BLaER1 (cell line): ENCODE data around the gene ABLIM2.

Experiments used
- H3K27ac ChIP-seq: shearing (Covaris generic); formaldehyde crosslinking; 2 replicates; pipeline ENCODE4 v1.8.1; 2022
- H3K27me3 ChIP-seq: shearing (Covaris generic); formaldehyde crosslinking; 2 replicates; pipeline ENCODE4 v1.8.1; 2022
- H3K36me3 ChIP-seq: shearing (Covaris generic); formaldehyde crosslinking; 2 replicates; pipeline ENCODE4 v1.8.1; 2022
- H3K4me1 ChIP-seq: shearing (Covaris generic); formaldehyde crosslinking; 2 replicates; pipeline ENCODE4 v1.8.1; 2022
- H3K4me2 ChIP-seq: shearing (Covaris generic); formaldehyde crosslinking; 2 replicates; pipeline ENCODE4 v1.8.1; 2022
- H3K4me3 ChIP-seq: shearing (Covaris generic); formaldehyde crosslinking; 2 replicates; pipeline ENCODE4 v1.8.1; 2022
- H3K9ac ChIP-seq: shearing (Covaris generic); formaldehyde crosslinking; 2 replicates; pipeline ENCODE4 v1.8.1; 2022
- H3K9me3 ChIP-seq: shearing (Covaris generic); formaldehyde crosslinking; 2 replicates; pipeline ENCODE4 v1.8.1; 2022
- H4K20me1 ChIP-seq: shearing (Covaris generic); formaldehyde crosslinking; 2 replicates; pipeline ENCODE4 v1.8.1; 2022
- Cebpa-rat ChIP-seq: shearing (Covaris generic); IDR thresholded peaks from 2 replicates; pipeline ENCODE4 v1.8.1; 2022

Gene ABLIM2

GRCh38 chr4:7980036-7980435 is 178.6 kb downstream of the ABLIM2 start:
- peaks cover 2% of the 10 kb centered on the region for H3K4me1 ChIP-seq
- H3K4me2 ChIP-seq: no peak overlapping the region
- H3K9me3 ChIP-seq: no peaks in the 10 kb centered on the region
- no peak overlapping the region for H3K4me3 ChIP-seq
- TF ChIP-seq Cebpa-rat: no peak
- H4K20me1 ChIP-seq: no peaks in the 10 kb centered on the region
- H3K9ac ChIP-seq: no peak overlapping the region
- no peaks in the 10 kb centered on the region for H3K27me3 ChIP-seq
- no peak overlapping the region for H3K27ac ChIP-seq
- no peaks in the 10 kb centered on the region for H3K36me3 ChIP-seq

GRCh38 chr4:7979652-7979968 is 179.0 kb downstream of the ABLIM2 start:
- no peak for TF ChIP-seq Cebpa-rat
- H3K27ac ChIP-seq: no peak overlapping the region
- H3K27me3 ChIP-seq: no peaks in the 10 kb centered on the region
- H3K9ac ChIP-seq: no peak overlapping the region
- H3K36me3 ChIP-seq: no peaks in the 10 kb centered on the region
- H3K9me3 ChIP-seq: no peaks in the 10 kb centered on the region
- no peak overlapping the region for H3K4me2 ChIP-seq
- H3K4me3 ChIP-seq: no peak overlapping the region
- no peaks in the 10 kb centered on the region for H4K20me1 ChIP-seq
- no peaks in the 10 kb centered on the region for H3K4me1 ChIP-seq

- no peak overlapping the region for H3K4me2 ChIP-seq
- H3K9me3 ChIP-seq: no peaks in the 10 kb centered on the region
- H3K4me3 ChIP-seq: no peak overlapping the region
- no peaks in the 10 kb centered on the region for H4K20me1 ChIP-seq
- no peak overlapping the region for H3K9ac ChIP-seq
- TF ChIP-seq Cebpa-rat: no peak
- no peaks in the 10 kb centered on the region for H3K27me3 ChIP-seq
- no peaks in the 10 kb centered on the region for H3K4me1 ChIP-seq
- H3K36me3 ChIP-seq: no peaks in the 10 kb centered on the region
- H3K27ac ChIP-seq: no peak overlapping the region
Measured at GRCh38 chr4:7978907-7979651, 179.5 kb downstream of the ABLIM2 start.

- Histone ChIP-seq H3K27ac (no peak overlapping the region), H3K36me3 (no peaks in the 10 kb centered on the region), H3K4me3 (no peak overlapping the region), H4K20me1 (no peaks in the 10 kb centered on the region), H3K9me3 (no peaks in the 10 kb centered on the region), H3K27me3 (no peaks in the 10 kb centered on the region), H3K4me1 (no peaks in the 10 kb centered on the region), H3K4me2 (no peak overlapping the region), H3K9ac (no peak overlapping the region)
- TF ChIP-seq Cebpa-rat: no peak
Measured at GRCh38 chr4:7978489-7978888, 180.1 kb downstream of the ABLIM2 start.

- TF ChIP-seq Cebpa-rat: no peak
- H3K36me3 ChIP-seq: no peaks in the 10 kb centered on the region
Measured at GRCh38 chr4:7976634-7977033, 182.0 kb downstream of the ABLIM2 start.

GRCh38 chr4:7976025-7976424 is 182.6 kb downstream of the ABLIM2 start:
- Histone ChIP-seq H3K27me3 (no peaks in the 10 kb centered on the region), H3K9ac (no peak overlapping the region), H4K20me1 (no peaks in the 10 kb centered on the region), H3K36me3 (no peaks in the 10 kb centered on the region), H3K4me3 (no peak overlapping the region), H3K4me1 (peaks cover 13% of the 10 kb centered on the region), H3K4me2 (no peak overlapping the region), H3K9me3 (no peaks in the 10 kb centered on the region), H3K27ac (no peak overlapping the region)
- no peak for TF ChIP-seq Cebpa-rat

More at GRCh38 chr4:7976634-7977033, 182.0 kb downstream of the ABLIM2 start:
- H3K9ac ChIP-seq: no peak overlapping the region
- H3K9me3 ChIP-seq: no peaks in the 10 kb centered on the region
- no peak overlapping the region for H3K4me2 ChIP-seq
- no peaks in the 10 kb centered on the region for H4K20me1 ChIP-seq
- H3K27me3 ChIP-seq: no peaks in the 10 kb centered on the region
- peaks cover 7% of the 10 kb centered on the region for H3K4me1 ChIP-seq
- no peak overlapping the region for H3K27ac ChIP-seq
- H3K4me3 ChIP-seq: no peak overlapping the region

GRCh38 chr4:7974425-7974824 is 184.2 kb downstream of the ABLIM2 start:
- H3K4me1 ChIP-seq: peaks cover 29% of the 10 kb centered on the region

GRCh38 chr4:7973545-7973981 is 185.1 kb downstream of the ABLIM2 start:
- Histone ChIP-seq H4K20me1 (no peaks in the 10 kb centered on the region), H3K27ac (no peak overlapping the region), H3K9ac (no peak overlapping the region), H3K36me3 (no peaks in the 10 kb centered on the region), H3K9me3 (no peaks in the 10 kb centered on the region), H3K4me2 (no peak overlapping the region), H3K4me3 (no peak overlapping the region), H3K27me3 (no peaks in the 10 kb centered on the region), H3K4me1 (peaks cover 34% of the 10 kb centered on the region)
- no peak for TF ChIP-seq Cebpa-rat

More at GRCh38 chr4:7974425-7974824, 184.2 kb downstream of the ABLIM2 start:
- Histone ChIP-seq H3K4me3 (no peak overlapping the region), H4K20me1 (no peaks in the 10 kb centered on the region), H3K36me3 (no peaks in the 10 kb centered on the region), H3K4me2 (no peak overlapping the region), H3K9me3 (no peaks in the 10 kb centered on the region), H3K9ac (no peak overlapping the region), H3K27ac (no peak overlapping the region), H3K27me3 (no peaks in the 10 kb centered on the region)
- no peak for TF ChIP-seq Cebpa-rat

GRCh38 chr4:7971881-7972500 is 186.6 kb downstream of the ABLIM2 start:
- TF ChIP-seq Cebpa-rat: no peak
- no peaks in the 10 kb centered on the region for H3K27me3 ChIP-seq
- H3K4me3 ChIP-seq: no peak overlapping the region
- H3K9ac ChIP-seq: no peak overlapping the region
- H3K9me3 ChIP-seq: no peaks in the 10 kb centered on the region
- H3K36me3 ChIP-seq: no peaks in the 10 kb centered on the region
- H3K4me2 ChIP-seq: no peak overlapping the region
- H4K20me1 ChIP-seq: no peaks in the 10 kb centered on the region
- peaks cover 50% of the 10 kb centered on the region for H3K4me1 ChIP-seq
- peak overlapping the region; percentile 38; the same call in 1 of the 2 replicates for H3K27ac ChIP-seq

- Histone ChIP-seq H3K9me3 (no peaks in the 10 kb centered on the region), H4K20me1 (no peaks in the 10 kb centered on the region), H3K27me3 (no peaks in the 10 kb centered on the region), H3K36me3 (no peaks in the 10 kb centered on the region), H3K4me3 (no peak overlapping the region), H3K9ac (0 out of 2 replicates have a peak overlapping the region, but pooled peaks have one; percentile 27), H3K4me2 (peak overlapping the region; percentile 52), H3K4me1 (peaks cover 51% of the 10 kb centered on the region), H3K27ac (no peak overlapping the region)
- no peak for TF ChIP-seq Cebpa-rat
Measured at GRCh38 chr4:7971159-7971631, 187.4 kb downstream of the ABLIM2 start.
